Caco-2 (cell line): ENCODE measurements around the gene PIEZO1. TPM values are rescaled to one million over a fixed set of nuclear protein-coding genes. Genes with fewer than 3 reads are reported as not detected.

Experiments used
- BruUV-seq: library from RNA; stranded (reverse); fragments of 400-500 nt; replicated peaks from 2 replicates; lab custom pipeline; 2021; lab: Mats Ljungman, UMichigan
- CTCF ChIA-PET: fragments of 300-600 bp; sonication (Branson Sonifier 250); formaldehyde crosslinking; loops from one replicate; lab custom pipeline; 2022; ENCODE audit warnings: antibody characterized with exemption; lab: Charles Lee
- POLR2A ChIA-PET: fragments of 300-600 bp; sonication (Branson Sonifier 250); formaldehyde crosslinking; loops from one replicate; lab custom pipeline; 2022; ENCODE audit warnings: antibody characterized with exemption; lab: Charles Lee
- DNase-seq, 2 experiments: peaks; one replicate each; pipeline versions ENCODE4 v3.0.0 to v3.0.0-alpha.2; 2020 to 2022
- H3K27me3 ChIP-seq: replicated peaks from 2 replicates; pipeline ENCODE4 v1.6.0; 2011; ENCODE audit warnings: low read length; ENCODE audit not compliant: control insufficient read depth, insufficient read depth
- H3K36me3 ChIP-seq: 2 replicates; pipeline ENCODE4 v1.5.1; 2011; ENCODE audit warnings: low read length; ENCODE audit not compliant: control insufficient read depth, insufficient read depth
- H3K4me1 ChIP-seq: fragments of 250-450 bp; sonication (Bioruptor Pico); 2 replicates; pipeline ENCODE4 v1.5.1; 2020; ENCODE audit warnings: mild to moderate bottlenecking
- H3K4me3 ChIP-seq: 2 replicates; pipeline ENCODE4 v1.5.1; 2011; ENCODE audit warnings: low read depth, mild to moderate bottlenecking, control low read depth, low read length
- H3K9me3 ChIP-seq: fragments of 250-450 bp; sonication (Bioruptor Pico); 2 replicates; pipeline ENCODE4 v1.5.1; 2020; ENCODE audit warnings: mild to moderate bottlenecking, moderate library complexity
- H3K27ac Mint-ChIP-seq: one replicate; pipeline ENCODE4 v1.8.0; 2022; ENCODE audit warnings: mixed read lengths; ENCODE audit not compliant: unreplicated experiment
- H3K27me3 Mint-ChIP-seq: one replicate; pipeline ENCODE4 v1.8.0; 2022; ENCODE audit warnings: mixed read lengths; ENCODE audit not compliant: insufficient read depth, unreplicated experiment
- H3K36me3 Mint-ChIP-seq: one replicate; pipeline ENCODE4 v1.8.0; 2022; ENCODE audit warnings: mild to moderate bottlenecking, mixed read lengths; ENCODE audit not compliant: insufficient read depth, unreplicated experiment
- H3K4me1 Mint-ChIP-seq: one replicate; pipeline ENCODE4 v1.8.0; 2022; ENCODE audit warnings: low read depth, mixed read lengths; ENCODE audit not compliant: unreplicated experiment
- H3K4me3 Mint-ChIP-seq: one replicate; pipeline ENCODE4 v1.8.0; 2022; ENCODE audit warnings: mild to moderate bottlenecking, moderate library complexity, mixed read lengths; ENCODE audit not compliant: unreplicated experiment
- H3K9me3 Mint-ChIP-seq: one replicate; pipeline ENCODE4 v1.8.0; 2022; ENCODE audit warnings: mixed read lengths; ENCODE audit not compliant: unreplicated experiment
- intact Hi-C: fragments of 100-400 bp; cut with micrococcal nuclease; formaldehyde crosslinking; loops from one replicate; pipeline ENCODE4 v1.10.0; 2022; ENCODE audit not compliant: unreplicated experiment
- total RNA-seq: library from RNA; stranded (reverse); gene quantifications from 2 replicates; pipeline ENCODE4 v1.2.3, GENCODE V29; 2022
- TF ChIP-seq, protein P1 (sequence below), 2 experiments: fragments of 200-600 bp in 1 of 2; IDR thresholded peaks; 1 replicate in 1 of 2; 2 replicates in 1 of 2; pipeline versions ENCODE4 v1.5.1 to v1.8.0; 2011 to 2022; ENCODE audit warnings: antibody characterized with exemption in 1 of 2, control low read depth in 1 of 2, inconsistent platforms in 1 of 2, low read depth in 1 of 2, low read length in 1 of 2, mild to moderate bottlenecking in 1 of 2, moderate library complexity in 1 of 2; ENCODE audit not compliant: insufficient read depth in 1 of 2, severe bottlenecking in 1 of 2, unreplicated experiment in 1 of 2

Gene PIEZO1
- total RNA-seq, 1 experiment from 2014 or later, result 248 TPM

DNA sequence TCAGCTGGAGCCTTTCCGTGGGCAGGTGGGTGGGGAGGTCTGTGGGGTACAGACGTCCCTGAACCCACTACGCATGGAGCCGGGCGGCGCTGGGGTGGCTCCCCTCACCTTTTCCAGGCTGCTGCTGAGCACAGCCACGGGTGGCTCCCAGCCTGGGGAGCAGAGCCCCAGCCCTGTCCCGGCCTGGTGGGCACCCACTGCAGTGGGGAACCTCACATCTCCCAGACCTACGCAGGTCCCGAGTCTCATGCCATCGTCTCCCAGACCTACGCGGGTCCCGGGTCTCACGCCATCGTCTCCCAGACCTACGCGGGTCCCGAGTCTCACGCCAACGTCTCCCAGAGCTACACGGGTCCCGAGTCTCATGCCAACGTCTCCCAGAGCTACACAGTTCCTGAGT is 43.7 kb upstream of the PIEZO1 start:
- intact Hi-C loops, result no loop called here
- POLR2A ChIA-PET, result no interaction called here
- Histone ChIP-seq H3K4me3 (no peak overlapping the region), H3K27me3 (no peaks in the 10 kb centered on the region), H3K36me3 (no peaks in the 10 kb centered on the region; the same call in none of the 2 replicates), H3K9me3 (no peaks in the 10 kb centered on the region), H3K4me1 (no peaks in the 10 kb centered on the region)
- Mint-ChIP-seq H3K4me3 (no peak overlapping the region), H3K27me3 (no peaks in the 10 kb centered on the region), H3K9me3 (no peaks in the 10 kb centered on the region), H3K27ac (no peak overlapping the region), H3K36me3 (peaks cover 12% of the 10 kb centered on the region), H3K4me1 (no peaks in the 10 kb centered on the region)
- TF ChIP-seq, protein P1, sequence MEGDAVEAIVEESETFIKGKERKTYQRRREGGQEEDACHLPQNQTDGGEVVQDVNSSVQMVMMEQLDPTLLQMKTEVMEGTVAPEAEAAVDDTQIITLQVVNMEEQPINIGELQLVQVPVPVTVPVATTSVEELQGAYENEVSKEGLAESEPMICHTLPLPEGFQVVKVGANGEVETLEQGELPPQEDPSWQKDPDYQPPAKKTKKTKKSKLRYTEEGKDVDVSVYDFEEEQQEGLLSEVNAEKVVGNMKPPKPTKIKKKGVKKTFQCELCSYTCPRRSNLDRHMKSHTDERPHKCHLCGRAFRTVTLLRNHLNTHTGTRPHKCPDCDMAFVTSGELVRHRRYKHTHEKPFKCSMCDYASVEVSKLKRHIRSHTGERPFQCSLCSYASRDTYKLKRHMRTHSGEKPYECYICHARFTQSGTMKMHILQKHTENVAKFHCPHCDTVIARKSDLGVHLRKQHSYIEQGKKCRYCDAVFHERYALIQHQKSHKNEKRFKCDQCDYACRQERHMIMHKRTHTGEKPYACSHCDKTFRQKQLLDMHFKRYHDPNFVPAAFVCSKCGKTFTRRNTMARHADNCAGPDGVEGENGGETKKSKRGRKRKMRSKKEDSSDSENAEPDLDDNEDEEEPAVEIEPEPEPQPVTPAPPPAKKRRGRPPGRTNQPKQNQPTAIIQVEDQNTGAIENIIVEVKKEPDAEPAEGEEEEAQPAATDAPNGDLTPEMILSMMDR (IDR thresholded peaks at IDR 0.05; ENCODE audit: insufficient read depth in 1 of 2, low read depth in 1 of 2, low read length in 1 of 2, severe bottlenecking in 1 of 2, unreplicated experiment in 1 of 2), result no peak
- CTCF ChIA-PET, result no interaction called here
- BruUV-seq, result no TSS peak
- no peak for DNase-seq

DNA sequence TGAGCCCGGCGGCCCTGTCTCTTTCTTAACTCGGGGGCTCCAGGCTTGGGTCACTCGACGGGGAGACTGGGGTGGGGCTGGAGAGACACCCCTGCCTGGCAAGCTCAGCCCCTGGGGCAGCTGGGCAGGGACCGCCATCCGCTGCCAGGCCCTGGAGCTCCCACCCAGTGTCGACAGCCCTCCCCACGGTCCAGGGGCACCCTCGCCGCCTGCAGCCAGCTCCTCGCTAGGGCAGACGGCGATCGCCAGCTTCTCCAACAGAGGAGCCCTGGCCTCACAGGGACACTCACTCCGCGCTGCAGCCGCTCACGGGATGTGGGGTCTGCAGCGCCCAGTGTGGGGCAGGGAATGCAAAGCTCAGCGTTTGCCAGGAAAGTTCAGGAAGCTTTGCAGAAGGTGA is 42.7 kb upstream of the PIEZO1 start:
- H3K4me3 ChIP-seq, result no peak overlapping the region
- H3K9me3 ChIP-seq, result no peaks in the 10 kb centered on the region
- ChIA-PET POLR2A (no interaction called here), CTCF (no interaction called here)
- H3K36me3 ChIP-seq, result no peaks in the 10 kb centered on the region; the same call in none of the 2 replicates
- no peaks in the 10 kb centered on the region for H3K4me1 ChIP-seq
- Mint-ChIP-seq H3K4me3 (no peak overlapping the region), H3K9me3 (no peaks in the 10 kb centered on the region), H3K36me3 (peaks cover 15% of the 10 kb centered on the region), H3K27me3 (no peaks in the 10 kb centered on the region), H3K4me1 (no peaks in the 10 kb centered on the region), H3K27ac (no peak overlapping the region)
- intact Hi-C loops, result no loop called here
- H3K27me3 ChIP-seq, result no peaks in the 10 kb centered on the region
- DNase-seq, result no peak
- TF ChIP-seq, protein P1 (IDR thresholded peaks at IDR 0.05; ENCODE audit: insufficient read depth in 1 of 2, low read depth in 1 of 2, low read length in 1 of 2, severe bottlenecking in 1 of 2, unreplicated experiment in 1 of 2), result no peak
- BruUV-seq, result no TSS peak

DNA sequence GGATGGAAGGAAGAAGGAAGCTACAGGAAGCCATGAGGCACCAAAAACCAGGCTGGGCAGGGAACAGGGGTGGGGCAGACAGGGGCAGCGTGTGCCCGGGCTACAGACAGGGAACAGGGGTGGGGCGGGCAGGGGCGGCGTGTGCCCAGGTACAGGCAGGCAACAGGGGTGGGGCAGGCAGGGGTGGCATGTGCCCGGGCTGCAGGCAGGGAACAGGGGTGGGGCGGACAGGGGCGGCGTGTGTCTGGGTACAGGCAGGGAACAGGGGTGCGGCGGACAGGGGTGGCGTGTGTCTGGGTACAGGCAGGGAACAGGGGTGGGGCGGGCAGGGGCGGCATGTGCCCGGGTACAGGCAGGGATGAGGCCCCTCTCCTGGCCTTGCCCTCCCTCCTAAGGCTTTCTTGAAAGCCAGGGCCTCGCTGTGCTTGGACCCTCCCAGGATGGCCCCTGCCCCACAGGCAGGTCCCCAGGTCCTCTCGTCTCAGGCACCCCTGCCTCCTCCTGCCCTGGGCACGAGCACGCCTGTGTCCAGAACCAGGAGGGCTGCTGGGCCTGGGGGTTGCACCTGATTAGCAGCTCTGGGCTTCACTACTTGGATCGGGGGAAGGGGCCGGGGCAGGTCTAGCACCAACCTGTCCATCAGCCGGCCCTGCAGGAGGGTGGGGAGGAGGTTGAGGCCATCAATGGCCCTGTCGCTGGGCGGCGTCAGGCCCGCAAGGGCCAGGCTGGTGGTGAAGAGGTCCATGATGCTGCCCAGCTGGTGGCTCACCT is 41.2 kb upstream of the PIEZO1 start:
- no peak for DNase-seq
- no peak overlapping the region for H3K4me3 ChIP-seq
- Mint-ChIP-seq H3K4me3 (no peak overlapping the region), H3K27me3 (no peaks in the 10 kb centered on the region), H3K9me3 (no peaks in the 10 kb centered on the region), H3K36me3 (peaks cover 17% of the 10 kb centered on the region), H3K4me1 (no peaks in the 10 kb centered on the region), H3K27ac (no peak overlapping the region)
- TF ChIP-seq, protein P1 (IDR thresholded peaks at IDR 0.05; ENCODE audit: insufficient read depth in 1 of 2, low read depth in 1 of 2, low read length in 1 of 2, severe bottlenecking in 1 of 2, unreplicated experiment in 1 of 2), result no peak
- intact Hi-C loops, result no loop called here
- no TSS peak for BruUV-seq
- no peaks in the 10 kb centered on the region for H3K9me3 ChIP-seq
- no peaks in the 10 kb centered on the region for H3K4me1 ChIP-seq
- POLR2A ChIA-PET, result no interaction called here
- CTCF ChIA-PET, result no interaction called here
- H3K27me3 ChIP-seq, result no peaks in the 10 kb centered on the region
- no peaks in the 10 kb centered on the region; the same call in none of the 2 replicates for H3K36me3 ChIP-seq
